ENCODE data around the gene EMC8.

GRCh38 chr16:85828166-85828565 lies 28.8 kb upstream of the EMC8 start:
- TF ChIP-seq CTCF (IDR thresholded peaks at IDR 0.05) (no peak), POLR2A (IDR thresholded peaks at IDR 0.05) (no peak)

Measured in right lobe of liver (tissue), 4 donors.